ENCODE results near the gene TAOK3. TPM values are rescaled to one million over a fixed set of nuclear protein-coding genes. Genes with fewer than 3 reads are reported as not detected.

TAOK3 gene
- total and polyA plus RNA-seq, 10 of the 15 experiments (the other 5 are each of a cell fraction or from before 2014, with no cell fraction given) = 41.3 to 131 (median 57.8) TPM

DNA sequence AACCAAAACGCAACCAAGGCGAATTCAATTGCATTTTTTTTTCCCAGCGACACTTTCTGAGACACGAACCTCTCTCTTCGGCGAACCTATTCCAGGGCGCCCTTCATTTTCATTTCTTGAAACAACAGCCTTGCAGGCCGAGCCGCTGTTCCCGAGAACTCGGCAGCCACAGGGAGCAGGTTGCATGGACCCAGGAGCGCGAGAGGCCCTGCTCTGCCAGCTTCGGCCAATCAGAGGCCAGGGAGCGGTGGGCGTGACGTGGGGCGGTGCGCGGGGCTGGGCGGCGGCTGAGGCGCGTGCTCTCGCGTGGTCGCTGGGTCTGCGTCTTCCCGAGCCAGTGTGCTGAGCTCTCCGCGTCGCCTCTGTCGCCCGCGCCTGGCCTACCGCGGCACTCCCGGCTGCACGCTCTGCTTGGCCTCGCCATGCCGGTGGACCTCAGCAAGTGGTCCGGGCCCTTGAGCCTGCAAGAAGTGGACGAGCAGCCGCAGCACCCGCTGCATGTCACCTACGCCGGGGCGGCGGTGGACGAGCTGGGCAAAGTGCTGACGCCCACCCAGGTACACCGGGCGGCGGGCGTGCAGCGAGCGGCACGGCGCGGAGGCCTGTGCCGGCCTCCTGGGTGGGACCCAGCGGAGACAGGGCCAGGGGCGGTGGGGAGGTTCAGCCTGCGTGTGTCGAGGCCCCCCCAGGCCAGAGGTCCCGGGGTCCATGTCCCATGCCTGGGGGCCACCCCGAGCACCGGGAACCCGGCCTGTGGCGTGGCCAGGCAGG, 236.7 kb downstream of the TAOK3 start, which contains the start of gene PEBP1 (continued):
- TF ChIP-seq EGR1 (IDR thresholded peaks at IDR 0.05; ENCODE audit: borderline replicate concordance in 1 of 2, low read depth in 2 of 2, low read length in 2 of 2) (no peak), TARDBP (IDR thresholded peaks at IDR 0.05; ENCODE audit: borderline replicate concordance) (0 out of 2 replicates have a peak, but pooled peaks have one; percentile 12), ZNF274 (IDR thresholded peaks at IDR 0.05; ENCODE audit: insufficient read depth, insufficient read length) (no peak), NFXL1 (IDR thresholded peaks at IDR 0.05; ENCODE audit: borderline replicate concordance) (no peak), KDM1A (IDR thresholded peaks at IDR 0.05; ENCODE audit: borderline replicate concordance) (no peak), EZH2 (IDR thresholded peaks at IDR 0.05; ENCODE audit: borderline replicate concordance, control insufficient read depth, low read depth, low read length) (no peak), SUZ12 (IDR thresholded peaks at IDR 0.05; ENCODE audit: unreplicated experiment) (no peak), NFYA (IDR thresholded peaks at IDR 0.05; ENCODE audit: borderline replicate concordance, low read depth, low read length) (no peak), TCF12 (IDR thresholded peaks at IDR 0.05; ENCODE audit: low read depth, low read length) (no peak), WRNIP1 (IDR thresholded peaks at IDR 0.05; ENCODE audit: borderline replicate concordance, low read depth, low read length) (no peak), RB1 (IDR thresholded peaks at IDR 0.05; ENCODE audit: borderline replicate concordance) (peak; percentile 48; the same call in 1 of the 2 replicates), RUNX3 (IDR thresholded peaks at IDR 0.05; ENCODE audit: low read length) (0 out of 2 replicates have a peak, but pooled peaks have one; percentile 5), BCL11A (IDR thresholded peaks at IDR 0.05; ENCODE audit: low read depth, low read length) (no peak), DPF2 (IDR thresholded peaks at IDR 0.05) (peak; percentile 75)
- TF ChIP-seq, protein P1, sequence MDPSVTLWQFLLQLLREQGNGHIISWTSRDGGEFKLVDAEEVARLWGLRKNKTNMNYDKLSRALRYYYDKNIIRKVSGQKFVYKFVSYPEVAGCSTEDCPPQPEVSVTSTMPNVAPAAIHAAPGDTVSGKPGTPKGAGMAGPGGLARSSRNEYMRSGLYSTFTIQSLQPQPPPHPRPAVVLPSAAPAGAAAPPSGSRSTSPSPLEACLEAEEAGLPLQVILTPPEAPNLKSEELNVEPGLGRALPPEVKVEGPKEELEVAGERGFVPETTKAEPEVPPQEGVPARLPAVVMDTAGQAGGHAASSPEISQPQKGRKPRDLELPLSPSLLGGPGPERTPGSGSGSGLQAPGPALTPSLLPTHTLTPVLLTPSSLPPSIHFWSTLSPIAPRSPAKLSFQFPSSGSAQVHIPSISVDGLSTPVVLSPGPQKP (IDR thresholded peaks at IDR 0.05; ENCODE audit: low read depth, low read length) = no peak
- TF ChIP-seq, protein P2, sequence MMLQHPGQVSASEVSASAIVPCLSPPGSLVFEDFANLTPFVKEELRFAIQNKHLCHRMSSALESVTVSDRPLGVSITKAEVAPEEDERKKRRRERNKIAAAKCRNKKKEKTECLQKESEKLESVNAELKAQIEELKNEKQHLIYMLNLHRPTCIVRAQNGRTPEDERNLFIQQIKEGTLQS (IDR thresholded peaks at IDR 0.05; ENCODE audit: borderline replicate concordance, extremely low read depth, low read depth, low read length) = no peak
- TF ChIP-seq, protein P3, sequence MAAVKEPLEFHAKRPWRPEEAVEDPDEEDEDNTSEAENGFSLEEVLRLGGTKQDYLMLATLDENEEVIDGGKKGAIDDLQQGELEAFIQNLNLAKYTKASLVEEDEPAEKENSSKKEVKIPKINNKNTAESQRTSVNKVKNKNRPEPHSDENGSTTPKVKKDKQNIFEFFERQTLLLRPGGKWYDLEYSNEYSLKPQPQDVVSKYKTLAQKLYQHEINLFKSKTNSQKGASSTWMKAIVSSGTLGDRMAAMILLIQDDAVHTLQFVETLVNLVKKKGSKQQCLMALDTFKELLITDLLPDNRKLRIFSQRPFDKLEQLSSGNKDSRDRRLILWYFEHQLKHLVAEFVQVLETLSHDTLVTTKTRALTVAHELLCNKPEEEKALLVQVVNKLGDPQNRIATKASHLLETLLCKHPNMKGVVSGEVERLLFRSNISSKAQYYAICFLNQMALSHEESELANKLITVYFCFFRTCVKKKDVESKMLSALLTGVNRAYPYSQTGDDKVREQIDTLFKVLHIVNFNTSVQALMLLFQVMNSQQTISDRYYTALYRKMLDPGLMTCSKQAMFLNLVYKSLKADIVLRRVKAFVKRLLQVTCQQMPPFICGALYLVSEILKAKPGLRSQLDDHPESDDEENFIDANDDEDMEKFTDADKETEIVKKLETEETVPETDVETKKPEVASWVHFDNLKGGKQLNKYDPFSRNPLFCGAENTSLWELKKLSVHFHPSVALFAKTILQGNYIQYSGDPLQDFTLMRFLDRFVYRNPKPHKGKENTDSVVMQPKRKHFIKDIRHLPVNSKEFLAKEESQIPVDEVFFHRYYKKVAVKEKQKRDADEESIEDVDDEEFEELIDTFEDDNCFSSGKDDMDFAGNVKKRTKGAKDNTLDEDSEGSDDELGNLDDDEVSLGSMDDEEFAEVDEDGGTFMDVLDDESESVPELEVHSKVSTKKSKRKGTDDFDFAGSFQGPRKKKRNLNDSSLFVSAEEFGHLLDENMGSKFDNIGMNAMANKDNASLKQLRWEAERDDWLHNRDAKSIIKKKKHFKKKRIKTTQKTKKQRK (IDR thresholded peaks at IDR 0.05; ENCODE audit: low read depth, low read length) = no peak
- TF ChIP-seq, protein P4, sequence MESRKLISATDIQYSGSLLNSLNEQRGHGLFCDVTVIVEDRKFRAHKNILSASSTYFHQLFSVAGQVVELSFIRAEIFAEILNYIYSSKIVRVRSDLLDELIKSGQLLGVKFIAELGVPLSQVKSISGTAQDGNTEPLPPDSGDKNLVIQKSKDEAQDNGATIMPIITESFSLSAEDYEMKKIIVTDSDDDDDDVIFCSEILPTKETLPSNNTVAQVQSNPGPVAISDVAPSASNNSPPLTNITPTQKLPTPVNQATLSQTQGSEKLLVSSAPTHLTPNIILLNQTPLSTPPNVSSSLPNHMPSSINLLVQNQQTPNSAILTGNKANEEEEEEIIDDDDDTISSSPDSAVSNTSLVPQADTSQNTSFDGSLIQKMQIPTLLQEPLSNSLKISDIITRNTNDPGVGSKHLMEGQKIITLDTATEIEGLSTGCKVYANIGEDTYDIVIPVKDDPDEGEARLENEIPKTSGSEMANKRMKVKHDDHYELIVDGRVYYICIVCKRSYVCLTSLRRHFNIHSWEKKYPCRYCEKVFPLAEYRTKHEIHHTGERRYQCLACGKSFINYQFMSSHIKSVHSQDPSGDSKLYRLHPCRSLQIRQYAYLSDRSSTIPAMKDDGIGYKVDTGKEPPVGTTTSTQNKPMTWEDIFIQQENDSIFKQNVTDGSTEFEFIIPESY (IDR thresholded peaks at IDR 0.05) = no peak
- TF ChIP-seq, protein P5, sequence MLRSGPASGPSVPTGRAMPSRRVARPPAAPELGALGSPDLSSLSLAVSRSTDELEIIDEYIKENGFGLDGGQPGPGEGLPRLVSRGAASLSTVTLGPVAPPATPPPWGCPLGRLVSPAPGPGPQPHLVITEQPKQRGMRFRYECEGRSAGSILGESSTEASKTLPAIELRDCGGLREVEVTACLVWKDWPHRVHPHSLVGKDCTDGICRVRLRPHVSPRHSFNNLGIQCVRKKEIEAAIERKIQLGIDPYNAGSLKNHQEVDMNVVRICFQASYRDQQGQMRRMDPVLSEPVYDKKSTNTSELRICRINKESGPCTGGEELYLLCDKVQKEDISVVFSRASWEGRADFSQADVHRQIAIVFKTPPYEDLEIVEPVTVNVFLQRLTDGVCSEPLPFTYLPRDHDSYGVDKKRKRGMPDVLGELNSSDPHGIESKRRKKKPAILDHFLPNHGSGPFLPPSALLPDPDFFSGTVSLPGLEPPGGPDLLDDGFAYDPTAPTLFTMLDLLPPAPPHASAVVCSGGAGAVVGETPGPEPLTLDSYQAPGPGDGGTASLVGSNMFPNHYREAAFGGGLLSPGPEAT (IDR thresholded peaks at IDR 0.05; ENCODE audit: low read depth) = peak; percentile 76
